GM19372 (cell line): Measurements from ENCODE around the gene CAMTA1.

Experiments used
- ATAC-seq: cut with Tn5 transposase; IDR thresholded peaks from one replicate; pipeline ENCODE4 v1.9.1; 2021; ENCODE audit warnings: mild to moderate bottlenecking, low read depth, moderate library complexity; ENCODE audit not compliant: unreplicated experiment

The CAMTA1 gene

DNA sequence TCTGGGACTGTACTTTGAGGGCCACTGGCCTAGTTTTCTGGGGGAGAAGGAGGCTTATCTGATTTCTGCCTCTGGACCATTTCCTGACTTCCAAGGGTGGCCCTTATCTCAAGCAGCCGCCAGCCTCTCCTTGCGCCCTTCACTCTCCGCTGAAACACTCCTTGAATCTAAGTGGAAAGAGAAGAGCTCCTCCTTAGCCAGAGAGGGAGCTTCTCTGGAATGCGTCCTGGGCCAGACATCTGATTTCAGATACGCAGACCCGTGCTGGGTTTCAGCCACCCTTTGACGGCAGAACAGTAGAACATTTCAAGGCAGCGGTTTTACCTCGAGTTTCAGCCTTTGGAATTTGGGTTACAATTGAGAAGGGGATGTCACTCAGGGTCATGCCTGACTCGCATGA is 308.0 kb downstream of the CAMTA1 start:
- ATAC-seq: no peak

DNA sequence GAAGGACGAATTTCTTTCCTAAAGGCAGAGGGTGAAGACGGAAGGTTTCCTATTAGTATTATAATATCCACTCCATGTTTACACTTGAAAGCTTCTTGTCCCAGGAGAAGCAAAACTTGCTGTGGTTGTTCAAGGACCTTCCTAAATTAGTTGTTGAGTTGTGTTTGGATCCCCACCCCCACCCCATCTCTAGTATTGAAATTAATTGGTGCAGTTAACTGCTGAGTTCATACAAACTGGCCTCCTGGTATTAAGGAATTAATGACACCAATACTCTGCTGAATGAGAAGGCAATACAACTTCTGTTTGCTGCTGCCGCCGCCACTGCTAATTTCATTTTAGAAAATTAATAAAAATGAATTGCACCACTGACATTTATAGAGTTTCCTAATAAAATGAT is 308.8 kb downstream of the CAMTA1 start:
- ATAC-seq: no peak

DNA sequence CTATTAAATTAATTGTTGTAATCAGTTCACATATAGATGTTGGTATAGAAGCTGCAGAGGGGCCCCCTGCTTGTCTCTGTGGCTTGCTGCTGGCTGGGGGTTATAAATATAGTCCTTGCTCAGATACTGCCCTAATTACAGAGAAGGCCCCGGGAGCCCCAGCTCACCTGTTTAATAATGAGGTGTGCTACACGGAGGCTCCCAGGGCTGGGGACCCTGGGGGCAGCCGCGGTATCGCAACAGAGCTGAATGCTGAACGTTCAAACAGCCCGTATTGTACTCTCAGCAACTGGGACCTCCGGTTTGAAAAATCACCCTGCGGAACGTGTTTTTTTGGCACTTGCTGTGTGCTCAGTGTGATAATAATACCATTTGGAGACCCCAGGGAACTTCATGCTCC is 309.3 kb downstream of the CAMTA1 start:
- no peak for ATAC-seq

DNA sequence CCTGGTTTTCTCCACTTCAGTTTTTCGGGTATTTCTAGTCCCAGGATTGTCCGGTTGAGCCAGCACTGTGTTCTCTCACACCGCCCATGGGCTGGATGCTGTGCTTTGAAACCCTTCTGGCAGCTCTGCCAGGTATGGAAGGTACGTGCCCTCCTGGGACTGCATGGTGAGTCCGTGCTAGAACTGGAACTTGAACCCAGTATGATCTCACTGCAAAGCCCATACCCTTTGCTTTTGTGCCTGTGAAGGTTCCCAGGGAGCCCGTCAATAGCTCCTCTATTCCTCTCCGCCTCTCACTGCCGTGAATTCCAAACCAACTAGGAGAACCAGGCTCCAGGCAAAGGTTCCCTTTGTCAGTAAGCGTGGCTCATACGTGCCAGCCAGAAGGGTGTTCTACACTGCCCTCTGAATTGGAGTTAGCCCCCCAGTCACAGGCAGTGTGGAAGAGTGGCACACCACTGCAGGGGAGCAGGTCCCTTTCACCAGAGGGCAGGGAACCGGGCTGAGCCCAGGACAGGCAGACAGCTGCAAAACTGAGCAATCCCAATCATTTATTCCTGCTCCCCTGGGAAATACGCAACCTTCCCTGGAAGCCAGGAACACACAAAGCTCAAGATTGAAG is 310.2 kb downstream of the CAMTA1 start:
- no peak for ATAC-seq

DNA sequence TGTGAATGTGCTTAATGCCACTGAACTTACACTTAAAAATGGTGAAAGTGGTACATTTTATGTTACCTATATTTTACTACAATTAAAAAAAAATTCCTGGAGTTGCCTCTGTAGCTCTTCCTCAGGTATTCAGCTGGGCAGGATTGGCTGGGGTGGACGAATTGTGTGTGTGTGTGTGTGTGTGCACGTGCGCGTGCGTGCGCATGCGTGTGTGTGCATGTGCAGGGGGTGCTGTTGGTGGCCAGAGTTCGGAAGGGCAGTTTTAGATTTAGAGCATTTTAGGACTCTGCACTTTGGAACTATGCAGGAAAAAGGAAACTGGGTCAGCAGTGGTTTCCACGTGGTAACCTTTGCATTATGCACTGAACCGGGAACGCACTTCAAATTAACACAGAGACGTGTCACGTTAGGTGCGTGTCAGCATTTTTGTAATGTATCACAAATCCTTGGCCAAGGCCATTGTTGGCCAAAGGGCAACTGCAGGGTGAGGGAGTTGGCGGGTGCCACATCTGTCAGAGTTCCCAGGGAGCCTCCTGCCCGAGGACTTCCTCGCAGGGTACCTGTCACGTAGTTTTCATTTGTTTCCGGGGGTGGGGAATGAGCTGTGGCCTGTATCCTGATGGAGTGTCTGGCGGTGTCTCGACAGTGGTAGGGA is 312.8 kb downstream of the CAMTA1 start:
- no peak for ATAC-seq

DNA sequence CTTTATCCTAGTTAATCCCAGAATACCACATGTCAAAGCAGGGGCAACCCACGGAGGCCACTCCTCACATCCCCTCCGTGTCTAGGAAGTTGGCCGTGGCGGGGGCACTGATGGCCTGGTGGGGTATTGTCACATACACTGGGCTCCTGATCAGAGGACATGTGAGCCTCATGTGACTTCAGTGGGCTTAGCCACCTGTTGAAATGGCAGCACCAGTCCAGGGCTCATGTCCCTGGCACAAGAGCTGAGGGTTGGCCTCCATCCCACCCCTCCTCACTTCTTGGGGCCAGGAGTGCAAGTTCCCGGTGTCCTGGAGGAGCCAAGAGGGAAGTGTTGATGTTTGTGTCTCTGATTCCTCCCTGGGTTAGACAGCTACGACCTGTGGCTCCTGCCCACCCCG is 313.4 kb downstream of the CAMTA1 start:
- no peak for ATAC-seq

DNA sequence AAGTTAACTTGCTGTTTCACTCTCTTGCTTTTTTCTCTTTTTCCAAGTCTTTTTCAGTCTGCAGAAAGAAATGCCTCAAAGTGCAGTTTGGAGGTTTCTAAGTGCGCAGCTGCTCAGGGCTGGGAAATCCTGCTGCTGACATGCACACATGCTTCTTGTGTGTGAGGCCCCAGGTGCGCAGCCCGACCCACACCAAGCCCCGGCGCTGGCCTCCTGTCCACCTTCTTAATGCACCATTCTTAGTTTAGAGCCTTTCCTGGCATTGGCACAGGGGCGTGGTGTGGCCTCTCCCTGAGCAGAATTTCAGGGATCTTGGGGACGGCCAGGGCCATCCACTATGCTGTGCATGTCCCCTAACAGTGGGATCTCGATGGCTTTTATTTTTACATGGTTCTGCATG is 315.2 kb downstream of the CAMTA1 start:
- no peak for ATAC-seq

DNA sequence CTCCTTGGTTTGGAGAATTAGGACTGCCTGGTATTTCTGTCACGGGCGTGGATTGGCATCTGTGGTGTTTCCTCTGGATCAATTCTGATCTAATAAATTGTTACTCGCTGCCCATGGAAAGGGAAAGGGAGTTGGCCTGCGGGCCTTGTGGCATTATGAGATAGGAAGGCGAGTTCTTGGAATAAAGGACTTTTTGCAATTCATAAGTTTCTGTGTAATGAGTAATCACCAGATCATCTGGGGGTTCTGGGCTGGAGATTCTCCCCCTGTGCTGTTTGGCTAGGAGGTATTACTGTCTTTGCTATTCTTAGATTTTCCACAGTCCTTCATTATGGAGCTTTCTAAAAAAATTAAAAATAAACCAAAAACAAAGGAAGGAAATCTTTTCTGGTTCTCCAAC is 315.9 kb downstream of the CAMTA1 start:
- no peak for ATAC-seq

DNA sequence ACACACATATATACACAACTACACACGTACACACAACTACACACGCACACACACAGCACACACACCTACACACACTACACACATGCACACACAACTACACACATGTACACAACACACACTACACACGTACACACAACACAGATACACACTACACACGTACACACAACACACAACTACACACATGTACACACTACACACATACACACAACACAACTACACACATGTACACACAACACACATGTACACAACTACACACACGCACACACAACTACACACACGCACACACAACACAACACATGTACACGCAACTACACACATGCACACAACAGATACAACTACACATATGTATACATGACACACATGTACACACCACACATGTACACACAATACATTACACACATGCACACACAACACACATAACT is 318.1 kb downstream of the CAMTA1 start:
- ATAC-seq: no peak

DNA sequence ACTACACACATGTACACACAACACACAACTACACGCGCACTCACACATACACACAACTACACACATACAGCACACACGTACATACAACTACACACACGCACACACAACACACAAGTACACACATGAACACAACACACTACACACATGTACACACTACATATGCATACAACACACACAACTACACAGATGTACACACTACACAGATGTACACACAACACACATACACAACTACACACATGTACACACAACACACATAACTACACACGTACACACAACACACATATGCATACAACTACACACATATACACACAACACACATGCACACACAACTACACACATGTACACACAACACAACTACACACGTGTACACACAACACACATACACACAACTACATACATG is 318.6 kb downstream of the CAMTA1 start:
- ATAC-seq: no peak

DNA sequence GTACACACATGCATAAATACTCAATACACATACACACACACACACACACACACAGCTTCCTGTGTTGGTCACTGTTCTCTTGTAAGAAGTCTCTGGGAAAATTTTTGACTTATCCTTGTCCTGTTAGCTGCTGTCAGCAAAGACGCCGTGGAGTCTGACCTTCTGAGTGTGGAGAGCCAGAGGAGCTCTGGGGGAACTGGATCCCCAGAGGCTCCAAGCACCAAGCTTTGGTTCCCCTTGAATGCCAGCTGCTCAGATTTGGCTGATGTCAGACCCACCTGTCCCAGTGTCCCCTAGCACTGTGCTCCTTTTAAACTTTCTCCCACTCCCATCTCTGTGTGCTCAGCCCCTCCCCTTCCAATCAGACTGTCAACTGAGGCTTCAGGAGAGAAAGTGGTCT is 319.1 kb downstream of the CAMTA1 start:
- ATAC-seq: no peak

DNA sequence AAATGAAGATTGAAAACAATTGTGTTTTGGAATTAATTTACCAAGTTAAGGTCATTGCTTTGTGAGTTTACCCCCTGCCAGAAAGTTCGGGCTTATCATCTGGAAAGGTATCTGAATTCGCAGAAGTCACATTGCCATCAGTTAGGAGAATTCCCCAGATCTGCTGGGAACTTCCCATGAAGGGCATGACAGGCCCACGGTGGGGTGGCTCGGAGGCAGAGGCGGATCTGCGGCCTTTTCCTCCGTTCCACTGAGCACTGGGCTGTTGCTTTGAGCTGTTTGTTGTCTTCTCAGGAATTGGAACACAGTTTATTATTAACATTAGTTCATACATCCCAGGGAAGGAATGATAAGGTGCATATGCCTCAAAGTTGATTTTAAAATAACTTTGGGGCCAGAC is 320.0 kb downstream of the CAMTA1 start:
- no peak for ATAC-seq

DNA sequence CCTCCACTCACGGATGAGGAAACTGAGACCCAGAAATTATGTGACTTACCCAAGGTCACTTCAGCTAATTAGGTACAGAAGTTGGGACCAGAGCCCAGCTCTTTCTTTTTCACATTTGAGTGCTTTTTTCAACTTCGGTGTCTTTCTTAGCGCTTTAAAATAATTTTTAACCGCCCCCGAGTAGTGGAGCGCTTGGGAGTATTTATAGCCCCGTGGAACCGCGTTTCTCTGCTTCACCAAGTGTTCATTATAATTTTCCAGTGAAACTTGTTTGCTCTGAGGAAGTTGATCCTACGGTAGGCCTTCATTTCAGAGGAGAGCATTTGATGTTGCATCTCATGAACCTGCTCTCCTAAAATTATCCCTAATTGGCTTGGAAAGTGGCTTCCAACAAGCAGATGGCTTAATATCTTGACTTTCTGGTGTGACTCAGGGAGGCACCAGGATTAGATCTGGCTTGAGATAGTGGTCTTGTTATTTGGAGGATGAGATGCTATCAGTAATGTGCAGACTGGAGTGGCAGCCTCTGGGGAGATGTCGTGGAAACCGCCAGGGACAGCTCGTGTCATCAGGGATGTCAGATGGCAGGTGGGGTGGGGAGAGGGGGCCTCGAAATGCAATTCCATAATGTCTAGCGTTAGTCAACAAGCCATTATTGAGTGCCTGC is 321.3 kb downstream of the CAMTA1 start:
- ATAC-seq: no peak

DNA sequence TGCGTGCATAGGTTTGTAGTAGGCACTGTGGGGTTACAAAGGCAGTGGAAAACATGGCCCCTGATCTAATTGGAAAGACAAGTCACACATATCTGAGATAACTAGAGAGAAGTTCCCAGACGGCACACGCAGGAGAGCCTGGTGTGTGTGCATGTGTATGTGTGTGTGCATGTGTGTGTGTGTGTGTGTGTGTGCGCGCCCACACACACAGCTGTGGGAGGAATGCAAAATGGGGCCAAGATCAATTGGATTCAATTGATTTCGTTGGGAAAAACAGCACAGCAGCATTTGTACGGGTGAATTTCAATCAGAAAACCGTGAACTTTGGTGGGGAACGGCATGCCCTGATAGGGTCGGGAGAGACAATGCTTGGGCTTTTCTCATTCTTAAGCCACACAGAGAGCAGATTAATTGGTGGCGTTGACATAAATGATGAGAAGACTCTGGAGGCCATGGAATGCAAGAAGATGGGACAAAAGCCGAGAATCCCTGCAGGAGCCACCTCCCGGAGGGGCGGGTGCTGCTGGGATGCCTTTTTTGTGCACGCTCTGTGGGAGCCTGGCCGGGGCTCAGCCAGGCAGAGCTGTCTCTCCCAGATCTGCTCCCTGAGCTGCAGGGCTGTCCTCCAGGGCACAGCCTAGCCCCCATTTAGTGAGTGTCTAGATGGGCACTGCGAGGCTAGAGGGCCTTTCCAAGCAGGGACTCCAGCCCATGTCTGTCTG is 322.0 kb downstream of the CAMTA1 start:
- ATAC-seq: no peak

DNA sequence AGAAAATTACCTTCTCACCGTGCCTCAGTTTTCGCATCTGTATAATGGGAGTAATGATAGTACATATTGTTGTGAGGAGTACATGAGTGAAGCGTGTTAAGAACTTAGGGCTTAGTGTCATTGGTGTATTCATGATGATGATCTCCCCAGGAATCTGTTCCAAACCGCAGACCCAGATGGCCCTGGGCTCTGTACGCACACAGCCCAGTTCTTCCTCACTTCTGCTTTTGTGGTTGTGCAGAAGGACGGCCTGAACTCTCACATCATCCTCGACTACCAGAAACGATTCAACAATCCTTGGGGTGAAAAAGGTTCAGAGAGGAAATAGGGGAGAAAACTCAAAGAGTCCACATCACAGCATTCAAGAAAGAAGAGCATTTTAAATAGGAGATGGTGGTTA is 323.0 kb downstream of the CAMTA1 start:
- ATAC-seq: no peak

DNA sequence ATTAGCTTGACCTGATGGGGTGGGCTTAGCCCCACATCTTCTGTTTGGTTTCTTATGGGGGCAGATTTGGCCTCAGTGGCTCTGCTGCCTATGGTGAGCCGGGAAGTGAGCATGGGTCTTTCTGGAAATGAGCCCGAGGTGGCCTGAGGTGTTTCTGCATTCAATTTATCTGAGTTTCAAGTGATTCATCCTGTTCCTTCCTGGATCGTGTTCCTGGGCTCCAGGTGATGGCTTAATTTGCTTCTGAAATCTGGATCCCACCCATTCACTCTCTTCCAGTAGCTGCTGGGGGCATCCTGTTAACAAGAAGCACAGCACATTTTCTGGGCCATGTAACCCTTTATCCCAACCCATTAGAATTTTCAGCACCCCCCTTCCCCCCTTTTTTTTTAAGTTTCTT is 324.6 kb downstream of the CAMTA1 start:
- no peak for ATAC-seq

DNA sequence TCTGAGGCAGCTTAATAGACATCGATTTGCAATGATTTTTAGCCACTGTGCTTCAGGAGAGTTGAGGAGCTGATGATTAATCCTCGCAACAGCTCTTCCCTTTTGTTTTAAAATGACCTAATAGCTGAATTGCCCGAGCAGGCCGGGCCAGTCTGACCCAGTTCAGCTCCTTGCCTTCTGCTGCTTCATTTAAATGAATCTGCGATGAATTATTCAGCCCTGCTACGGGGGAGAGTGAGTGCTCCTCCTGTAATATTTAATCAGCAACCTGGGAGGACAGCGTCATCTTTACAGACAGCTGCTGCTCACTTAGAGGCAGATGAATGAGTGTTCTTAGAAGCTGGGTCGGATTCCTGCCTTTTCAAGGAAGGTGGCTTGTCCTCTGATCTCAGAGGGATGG is 325.1 kb downstream of the CAMTA1 start:
- ATAC-seq: no peak

DNA sequence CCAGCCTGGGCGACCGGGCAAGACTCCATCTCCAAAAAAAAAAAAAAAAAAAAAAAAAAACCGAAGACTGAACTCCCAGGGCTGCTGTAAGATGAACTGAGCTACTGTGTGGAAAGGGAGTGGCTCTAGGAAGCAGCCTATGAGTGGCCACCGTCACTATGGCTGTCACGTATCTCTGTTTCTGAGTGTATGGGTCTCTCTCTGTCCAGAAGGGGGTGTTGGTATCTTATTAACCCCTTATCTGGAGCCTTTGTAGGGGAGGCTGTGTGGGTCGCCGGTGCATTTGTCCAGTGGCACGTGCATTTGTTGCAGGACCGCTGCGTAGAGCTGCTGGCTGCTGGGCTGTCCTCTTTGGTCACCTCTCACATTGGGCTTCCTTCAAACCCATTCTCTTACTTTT is 326.6 kb downstream of the CAMTA1 start:
- ATAC-seq: no peak

DNA sequence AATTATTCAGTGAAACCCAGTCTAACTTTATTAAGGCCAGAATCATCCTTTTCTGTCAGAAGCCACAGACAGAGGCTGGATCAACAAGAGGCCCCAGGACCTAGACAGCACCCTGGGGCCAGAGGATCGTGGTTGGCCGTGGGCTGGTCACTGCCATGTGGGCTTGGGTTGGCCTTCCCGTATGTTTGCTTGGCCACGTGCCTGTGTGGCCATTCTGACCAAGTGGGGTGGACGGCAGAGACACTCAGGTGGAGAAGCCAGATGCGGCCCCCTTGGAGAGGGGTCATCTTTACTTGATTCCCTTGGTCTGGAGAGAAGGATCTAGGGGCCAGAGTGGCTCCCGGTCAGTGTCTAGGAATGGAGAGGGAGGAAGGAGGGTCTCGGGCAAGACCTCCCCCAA is 327.9 kb downstream of the CAMTA1 start:
- ATAC-seq: no peak

DNA sequence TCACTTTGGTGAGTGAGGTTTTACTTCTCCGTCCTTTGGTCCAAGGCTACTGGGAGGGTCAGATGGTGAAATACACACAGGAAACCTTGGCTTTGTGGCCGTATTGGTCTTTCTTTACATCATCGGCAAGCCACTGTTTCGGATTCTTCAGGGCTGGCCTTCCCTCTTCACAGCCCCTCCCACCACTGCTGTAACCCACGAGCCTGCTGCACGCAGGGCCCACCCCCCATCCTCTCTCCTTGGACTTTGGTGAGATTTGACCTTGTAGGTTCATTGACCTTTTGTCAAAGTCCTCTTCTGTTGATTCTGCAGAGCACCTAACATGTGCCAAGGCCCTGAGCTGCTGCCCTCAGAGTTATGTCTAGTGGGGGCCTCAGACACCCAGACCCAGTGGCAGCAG is 328.6 kb downstream of the CAMTA1 start:
- ATAC-seq: no peak

DNA sequence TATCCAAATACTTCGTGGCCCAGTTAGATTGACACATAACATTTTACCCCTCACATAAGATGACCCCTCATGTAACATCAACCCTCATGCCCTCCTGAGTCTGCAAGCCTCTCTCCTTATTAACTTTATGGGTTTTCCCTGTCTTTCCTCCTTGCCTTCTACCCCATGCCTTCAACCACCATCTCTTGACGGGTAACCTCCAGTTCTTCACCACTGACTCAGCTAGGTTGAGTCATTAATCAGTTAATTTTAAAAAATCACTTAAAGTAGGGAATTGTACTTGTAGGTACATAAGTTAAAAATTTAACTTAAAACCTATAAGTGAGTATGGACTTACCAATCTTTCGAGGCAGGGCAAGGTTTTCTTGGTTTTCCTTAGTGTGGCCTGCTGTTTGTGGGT is 330.7 kb downstream of the CAMTA1 start:
- no peak for ATAC-seq
